GM12878 (cell line): Measurements from ENCODE around the gene CDK3.

Experiments
- CEBPB ChIP-seq, 2 experiments: fragments of 150-350 bp in 1 of 2; IDR thresholded peaks; 2 replicates each; pipeline ENCODE4 v1.6.1; 2012 to 2014; ENCODE audit warnings: low read depth in 2 of 2, low read length in 2 of 2, borderline replicate concordance in 1 of 2, inconsistent platforms in 1 of 2
- KDM1A ChIP-seq: fragments of 200-600 bp; sonication (generic); IDR thresholded peaks from 2 replicates; pipeline ENCODE4 v1.6.1; 2016; ENCODE audit warnings: borderline replicate concordance
- MTA2 ChIP-seq: fragments of 450-650 bp; IDR thresholded peaks from 2 replicates; pipeline ENCODE4 v1.6.1; 2016; ENCODE audit warnings: low read depth, mild to moderate bottlenecking, moderate library complexity
- NFIC ChIP-seq: IDR thresholded peaks from 2 replicates; pipeline ENCODE4 v1.6.1; 2012; ENCODE audit warnings: low read depth, mild to moderate bottlenecking, inconsistent platforms, low read length, moderate library complexity
- NFYB ChIP-seq: IDR thresholded peaks from 2 replicates; pipeline ENCODE4 v1.6.1; 2011; ENCODE audit warnings: low read depth, mild to moderate bottlenecking, low read length, improper control_type of control experiment, moderate library complexity; ENCODE audit not compliant: insufficient read depth
- POLR2A ChIP-seq: IDR thresholded peaks from 2 replicates; pipeline ENCODE4 v1.6.1; 2011; ENCODE audit warnings: low read depth, mild to moderate bottlenecking, low read length
- RELB ChIP-seq: fragments of 450-650 bp; IDR thresholded peaks from 2 replicates; pipeline ENCODE4 v1.6.1; 2017; ENCODE audit warnings: low read depth, mild to moderate bottlenecking, moderate library complexity
- RFX5 ChIP-seq: IDR thresholded peaks from 2 replicates; pipeline ENCODE4 v1.6.1; 2011; ENCODE audit warnings: low read depth, low read length, improper control_type of control experiment
- SP1 ChIP-seq: IDR thresholded peaks from one replicate; pipeline ENCODE4 v1.6.1; 2011; ENCODE audit warnings: low read depth, low read length
- USF1 ChIP-seq: IDR thresholded peaks from 2 replicates; pipeline ENCODE4 v1.6.1; 2011; ENCODE audit warnings: borderline replicate concordance, low read depth, mild to moderate bottlenecking, moderate library complexity, mixed read lengths, low read length; ENCODE audit not compliant: insufficient read depth; ENCODE audit errors: extremely low read length
- USF2 ChIP-seq: IDR thresholded peaks from 2 replicates; pipeline ENCODE4 v1.6.1; 2011; ENCODE audit warnings: low read depth, low read length, improper control_type of control experiment, borderline replicate concordance
- TF ChIP-seq, protein P1 (sequence below), 3 experiments: IDR thresholded peaks in 2 of 3; conservative IDR thresholded peaks in 1 of 3; 2 replicates each; pipeline ENCODE4 v1.5.1; 2011; ENCODE audit warnings: low read depth in 3 of 3, low read length in 3 of 3, mild to moderate bottlenecking in 3 of 3, control low read depth in 2 of 3, moderate library complexity in 2 of 3, inconsistent platforms in 1 of 3, mixed read lengths in 1 of 3; ENCODE audit not compliant: control insufficient read depth in 2 of 3, insufficient read depth in 1 of 3; ENCODE audit errors: extremely low read depth in 1 of 3
- TF ChIP-seq, protein P2 (sequence below): IDR thresholded peaks from 2 replicates; pipeline ENCODE4 v1.6.1; 2012; ENCODE audit warnings: mild to moderate bottlenecking, low read depth, low read length
- TF ChIP-seq, protein P3 (sequence below): fragments of 450-650 bp; IDR thresholded peaks from 2 replicates; pipeline ENCODE4 v1.6.1; 2016; ENCODE audit warnings: mild to moderate bottlenecking

- TF ChIP-seq SP1: no peak
- TF ChIP-seq RFX5: no peak
- TF ChIP-seq KDM1A: no peak
- no peak for TF ChIP-seq CEBPB (IDR thresholded peaks at IDR 0.05; ENCODE audit: borderline replicate concordance in 1 of 2, low read depth in 2 of 2, low read length in 2 of 2)
- TF ChIP-seq NFIC: no peak
- TF ChIP-seq RELB: no peak
- no peak for TF ChIP-seq USF1
- TF ChIP-seq, protein P1, sequence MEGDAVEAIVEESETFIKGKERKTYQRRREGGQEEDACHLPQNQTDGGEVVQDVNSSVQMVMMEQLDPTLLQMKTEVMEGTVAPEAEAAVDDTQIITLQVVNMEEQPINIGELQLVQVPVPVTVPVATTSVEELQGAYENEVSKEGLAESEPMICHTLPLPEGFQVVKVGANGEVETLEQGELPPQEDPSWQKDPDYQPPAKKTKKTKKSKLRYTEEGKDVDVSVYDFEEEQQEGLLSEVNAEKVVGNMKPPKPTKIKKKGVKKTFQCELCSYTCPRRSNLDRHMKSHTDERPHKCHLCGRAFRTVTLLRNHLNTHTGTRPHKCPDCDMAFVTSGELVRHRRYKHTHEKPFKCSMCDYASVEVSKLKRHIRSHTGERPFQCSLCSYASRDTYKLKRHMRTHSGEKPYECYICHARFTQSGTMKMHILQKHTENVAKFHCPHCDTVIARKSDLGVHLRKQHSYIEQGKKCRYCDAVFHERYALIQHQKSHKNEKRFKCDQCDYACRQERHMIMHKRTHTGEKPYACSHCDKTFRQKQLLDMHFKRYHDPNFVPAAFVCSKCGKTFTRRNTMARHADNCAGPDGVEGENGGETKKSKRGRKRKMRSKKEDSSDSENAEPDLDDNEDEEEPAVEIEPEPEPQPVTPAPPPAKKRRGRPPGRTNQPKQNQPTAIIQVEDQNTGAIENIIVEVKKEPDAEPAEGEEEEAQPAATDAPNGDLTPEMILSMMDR (IDR thresholded peaks at IDR 0.05 in 2 of 3, conservative IDR thresholded peaks at IDR 0.05 in 1 of 3; ENCODE audit: control insufficient read depth in 2 of 3, extremely low read depth in 1 of 3, insufficient read depth in 1 of 3, low read depth in 3 of 3, low read length in 3 of 3): no peak
- TF ChIP-seq, protein P2, sequence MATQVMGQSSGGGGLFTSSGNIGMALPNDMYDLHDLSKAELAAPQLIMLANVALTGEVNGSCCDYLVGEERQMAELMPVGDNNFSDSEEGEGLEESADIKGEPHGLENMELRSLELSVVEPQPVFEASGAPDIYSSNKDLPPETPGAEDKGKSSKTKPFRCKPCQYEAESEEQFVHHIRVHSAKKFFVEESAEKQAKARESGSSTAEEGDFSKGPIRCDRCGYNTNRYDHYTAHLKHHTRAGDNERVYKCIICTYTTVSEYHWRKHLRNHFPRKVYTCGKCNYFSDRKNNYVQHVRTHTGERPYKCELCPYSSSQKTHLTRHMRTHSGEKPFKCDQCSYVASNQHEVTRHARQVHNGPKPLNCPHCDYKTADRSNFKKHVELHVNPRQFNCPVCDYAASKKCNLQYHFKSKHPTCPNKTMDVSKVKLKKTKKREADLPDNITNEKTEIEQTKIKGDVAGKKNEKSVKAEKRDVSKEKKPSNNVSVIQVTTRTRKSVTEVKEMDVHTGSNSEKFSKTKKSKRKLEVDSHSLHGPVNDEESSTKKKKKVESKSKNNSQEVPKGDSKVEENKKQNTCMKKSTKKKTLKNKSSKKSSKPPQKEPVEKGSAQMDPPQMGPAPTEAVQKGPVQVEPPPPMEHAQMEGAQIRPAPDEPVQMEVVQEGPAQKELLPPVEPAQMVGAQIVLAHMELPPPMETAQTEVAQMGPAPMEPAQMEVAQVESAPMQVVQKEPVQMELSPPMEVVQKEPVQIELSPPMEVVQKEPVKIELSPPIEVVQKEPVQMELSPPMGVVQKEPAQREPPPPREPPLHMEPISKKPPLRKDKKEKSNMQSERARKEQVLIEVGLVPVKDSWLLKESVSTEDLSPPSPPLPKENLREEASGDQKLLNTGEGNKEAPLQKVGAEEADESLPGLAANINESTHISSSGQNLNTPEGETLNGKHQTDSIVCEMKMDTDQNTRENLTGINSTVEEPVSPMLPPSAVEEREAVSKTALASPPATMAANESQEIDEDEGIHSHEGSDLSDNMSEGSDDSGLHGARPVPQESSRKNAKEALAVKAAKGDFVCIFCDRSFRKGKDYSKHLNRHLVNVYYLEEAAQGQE: no peak
- TF ChIP-seq NFYB: no peak
- TF ChIP-seq, protein P3, sequence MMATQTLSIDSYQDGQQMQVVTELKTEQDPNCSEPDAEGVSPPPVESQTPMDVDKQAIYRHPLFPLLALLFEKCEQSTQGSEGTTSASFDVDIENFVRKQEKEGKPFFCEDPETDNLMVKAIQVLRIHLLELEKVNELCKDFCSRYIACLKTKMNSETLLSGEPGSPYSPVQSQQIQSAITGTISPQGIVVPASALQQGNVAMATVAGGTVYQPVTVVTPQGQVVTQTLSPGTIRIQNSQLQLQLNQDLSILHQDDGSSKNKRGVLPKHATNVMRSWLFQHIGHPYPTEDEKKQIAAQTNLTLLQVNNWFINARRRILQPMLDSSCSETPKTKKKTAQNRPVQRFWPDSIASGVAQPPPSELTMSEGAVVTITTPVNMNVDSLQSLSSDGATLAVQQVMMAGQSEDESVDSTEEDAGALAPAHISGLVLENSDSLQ: no peak
- no peak for TF ChIP-seq POLR2A
- TF ChIP-seq MTA2: no peak
- TF ChIP-seq USF2: no peak
These were observed 21.6 kb downstream of the CDK3 start for GRCh38 chr17:76022285-76022684.
